ENCODE data around the gene PTPN11.

GRCh38 chr12:112430929-112431328 lies 12.2 kb downstream of the PTPN11 start:
- TF ChIP-seq EP300 (IDR thresholded peaks at IDR 0.05; ENCODE audit: borderline replicate concordance in 1 of 2, low read depth in 2 of 2, low read length in 2 of 2), result no peak
- no peak for TF ChIP-seq CBX5 (IDR thresholded peaks at IDR 0.05; ENCODE audit: low read depth, low read length)
- TF ChIP-seq SIX5 (IDR thresholded peaks at IDR 0.05; ENCODE audit: low read depth, low read length), result no peak
- TF ChIP-seq BRCA1 (IDR thresholded peaks at IDR 0.05; ENCODE audit: low read depth, low read length), result no peak
- no peak for TF ChIP-seq CEBPB (IDR thresholded peaks at IDR 0.05; ENCODE audit: low read depth, low read length)
- no peak for TF ChIP-seq POLR2A (IDR thresholded peaks at IDR 0.05; ENCODE audit: control extremely low read depth in 1 of 2, low read depth in 2 of 2, low read length in 2 of 2)
- no peak for TF ChIP-seq ZNF274 (IDR thresholded peaks at IDR 0.05; ENCODE audit: borderline replicate concordance, extremely low read depth, low read length)
- no peak for TF ChIP-seq SUZ12 (IDR thresholded peaks at IDR 0.05; ENCODE audit: low read length)
- no peak for TF ChIP-seq CTCF (IDR thresholded peaks at IDR 0.05; ENCODE audit: control extremely low read depth in 1 of 3, insufficient read depth in 1 of 3, low read depth in 1 of 3, low read length in 3 of 3)
- TF ChIP-seq EZH2 (IDR thresholded peaks at IDR 0.05; ENCODE audit: low read depth, low read length, severe bottlenecking), result no peak
